SW480 (cell line): Measurements from ENCODE around the gene ISCU.
A peak's percentile ranks its signal among the peaks of the same experiment; 100 is the strongest.
"Not testable (repeated sequence)": the region's sequence is repeated elsewhere in the genome, so short reads cannot be mapped to it uniquely, and the experiment has no call there.

Experiments used
- DNase-seq: peaks from one replicate; pipeline ENCODE4 v3.0.0-alpha.2; 2016; ENCODE audit warnings: low spot score

ISCU gene

GRCh38 chr12:108618079-108618952, 55.9 kb downstream of the ISCU start:
- DNase-seq, result peak; percentile 72

- not testable (repeated sequence) for DNase-seq
These were observed 56.5 kb downstream of the ISCU start for GRCh38 chr12:108618953-108619274.
